IMR-90 (cell line): ENCODE measurements around the gene KIRREL1. TPM values are rescaled to one million over a fixed set of nuclear protein-coding genes. Genes with fewer than 3 reads are reported as not detected.
A peak's percentile ranks its signal among the peaks of the same experiment; 100 is the strongest.

ENCODE experiments used
- ATAC-seq: fragments of 200-7000 bp; cut with Tn5 transposase; 2 replicates; pipeline ENCODE4 v1.9.1; 2020; ENCODE audit warnings: low read depth, mild to moderate bottlenecking, moderate library complexity
- BruUV-seq: library from RNA; stranded (reverse); fragments of 400-500 nt; replicated peaks from 2 replicates; lab custom pipeline; 2021; lab: Mats Ljungman, UMichigan
- CTCF ChIA-PET: fragments of 300-600 bp; formaldehyde crosslinking; extraction: SDS; loops from one replicate; lab custom pipeline; 2021; ENCODE audit warnings: antibody characterized with exemption; lab: Yijun Ruan, JAX
- POLR2A ChIA-PET: fragments of 300-600 bp; sonication (Branson Sonifier 250); formaldehyde crosslinking; loops from one replicate; lab custom pipeline; 2022; ENCODE audit warnings: antibody characterized with exemption; ENCODE audit not compliant: unreplicated experiment; lab: Charles Lee
- DNase-seq: peaks from one replicate; pipeline ENCODE4 v3.0.0; 2013
- H2AFZ ChIP-seq: replicated peaks from 2 replicates; pipeline ENCODE3; 2013; ENCODE audit warnings: low read length, mild to moderate bottlenecking; ENCODE audit not compliant: poor library complexity
- H2AK5ac ChIP-seq: 2 replicates; pipeline ENCODE4 v1.6.1; 2013; ENCODE audit warnings: low read depth, low read length, inconsistent platforms
- H2AK9ac ChIP-seq: replicated peaks from 2 replicates; pipeline ENCODE3; 2013; ENCODE audit warnings: mild to moderate bottlenecking, low read depth, low read length, moderate library complexity; ENCODE audit not compliant: poor library complexity
- H2BK120ac ChIP-seq: 2 replicates; pipeline ENCODE4 v1.6.1; 2013; ENCODE audit warnings: low read depth, low read length, inconsistent platforms
- H2BK15ac ChIP-seq: 3 replicates; pipeline ENCODE4 v1.6.1; 2013; ENCODE audit warnings: low read depth, low read length, inconsistent platforms
- H2BK20ac ChIP-seq: 2 replicates; pipeline ENCODE4 v1.6.1; 2013; ENCODE audit warnings: low read depth, mild to moderate bottlenecking, inconsistent platforms, low read length, moderate library complexity
- H2BK5ac ChIP-seq: 2 replicates; pipeline ENCODE4 v1.6.1; 2013; ENCODE audit warnings: mild to moderate bottlenecking, low read depth, low read length, inconsistent platforms; ENCODE audit not compliant: poor library complexity, severe bottlenecking
- H3K14ac ChIP-seq: replicated peaks from 2 replicates; pipeline ENCODE4 v1.6.1; 2013; ENCODE audit warnings: low read depth, low read length, inconsistent platforms
- H3K18ac ChIP-seq: 2 replicates; pipeline ENCODE4 v1.6.1; 2013; ENCODE audit warnings: low read depth, low read length, control low read depth
- H3K23ac ChIP-seq: 2 replicates; pipeline ENCODE4 v1.6.1; 2013; ENCODE audit warnings: low read depth, low read length, inconsistent platforms
- H3K27ac ChIP-seq: 2 replicates; pipeline ENCODE4 v1.5.1; 2013; ENCODE audit warnings: mild to moderate bottlenecking, control low read depth, low read length; ENCODE audit not compliant: insufficient read depth
- H3K27me3 ChIP-seq: 2 replicates; pipeline ENCODE4 v1.6.1; 2013; ENCODE audit warnings: low read length; ENCODE audit not compliant: control insufficient read depth, insufficient read depth
- H3K36me3 ChIP-seq: 2 replicates; pipeline ENCODE4 v1.6.1; 2013; ENCODE audit warnings: low read length, mixed read lengths; ENCODE audit not compliant: control insufficient read depth, insufficient read depth
- H3K4ac ChIP-seq: 2 replicates; pipeline ENCODE4 v1.6.1; 2013; ENCODE audit warnings: low read depth, low read length, inconsistent platforms
- H3K4me1 ChIP-seq: 2 replicates; pipeline ENCODE4 v1.6.1; 2013; ENCODE audit warnings: low read length, mixed read lengths; ENCODE audit not compliant: control insufficient read depth, insufficient read depth
- H3K4me2 ChIP-seq: 2 replicates; pipeline ENCODE4 v1.6.1; 2013; ENCODE audit warnings: low read depth, mild to moderate bottlenecking, control low read depth, low read length, moderate library complexity
- H3K4me3 ChIP-seq: 2 replicates; pipeline ENCODE4 v1.5.1; 2013; ENCODE audit warnings: low read depth, mild to moderate bottlenecking, control low read depth, low read length, moderate library complexity; ENCODE audit not compliant: insufficient read depth
- H3K56ac ChIP-seq: 2 replicates; pipeline ENCODE4 v1.6.1; 2013; ENCODE audit warnings: low read length, inconsistent platforms; ENCODE audit not compliant: insufficient read depth; ENCODE audit errors: extremely low read depth
- H3K79me1 ChIP-seq, 2 experiments: 2 replicates each; pipeline ENCODE4 v1.6.1; 2013; ENCODE audit warnings: low read length in 2 of 2, inconsistent platforms in 1 of 2, low read depth in 1 of 2
- H3K9ac ChIP-seq: 2 replicates; pipeline ENCODE4 v1.6.1; 2013; ENCODE audit warnings: low read depth, low read length, control low read depth
- H3K9me1 ChIP-seq: 2 replicates; pipeline ENCODE4 v1.6.1; 2013; ENCODE audit warnings: low read length, inconsistent platforms; ENCODE audit not compliant: insufficient read depth
- H3K9me3 ChIP-seq: 2 replicates; pipeline ENCODE4 v1.6.1; 2013; ENCODE audit warnings: low read length; ENCODE audit not compliant: control insufficient read depth, insufficient read depth
- H4K20me1 ChIP-seq: 2 replicates; pipeline ENCODE4 v1.6.1; 2013; ENCODE audit warnings: low read length, inconsistent platforms; ENCODE audit not compliant: insufficient read depth
- H4K5ac ChIP-seq: 2 replicates; pipeline ENCODE4 v1.6.1; 2013; ENCODE audit warnings: mild to moderate bottlenecking, low read depth, low read length, control low read depth
- H4K8ac ChIP-seq, 2 experiments: 2 replicates each; pipeline ENCODE4 v1.6.1; 2013; ENCODE audit warnings: low read depth in 2 of 2, low read length in 2 of 2, control low read depth in 1 of 2, inconsistent platforms in 1 of 2
- H4K91ac ChIP-seq: 2 replicates; pipeline ENCODE4 v1.6.1; 2013; ENCODE audit warnings: low read depth, low read length, inconsistent platforms; ENCODE audit not compliant: insufficient read depth
- BHLHE40 ChIP-seq: fragments of 150-350 bp; IDR thresholded peaks from 2 replicates; pipeline ENCODE4 v1.6.1; 2016; ENCODE audit warnings: mild to moderate bottlenecking, low read depth, low read length
- CEBPB ChIP-seq: IDR thresholded peaks from 2 replicates; pipeline ENCODE4 v1.6.1; 2012; ENCODE audit warnings: low read depth, low read length, improper control_type of control experiment
- CHD1 ChIP-seq: IDR thresholded peaks from 2 replicates; pipeline ENCODE4 v1.6.1; 2012; ENCODE audit warnings: low read depth, low read length, improper control_type of control experiment
- FOS ChIP-seq: fragments of 150-350 bp; IDR thresholded peaks from 2 replicates; pipeline ENCODE4 v1.6.1; 2016; ENCODE audit warnings: low read depth, low read length
- MAFK ChIP-seq: IDR thresholded peaks from 2 replicates; pipeline ENCODE4 v1.6.1; 2012; ENCODE audit warnings: low read depth, low read length, improper control_type of control experiment
- MAZ ChIP-seq: IDR thresholded peaks from 2 replicates; pipeline ENCODE4 v1.6.1; 2012; ENCODE audit warnings: low read depth, mild to moderate bottlenecking, low read length, improper control_type of control experiment, moderate library complexity, borderline replicate concordance
- MXI1 ChIP-seq: IDR thresholded peaks from 2 replicates; pipeline ENCODE4 v1.6.1; 2012; ENCODE audit warnings: low read depth, mild to moderate bottlenecking, low read length, moderate library complexity, borderline replicate concordance
- NFE2L2 ChIP-seq: fragments of 150-350 bp; IDR thresholded peaks from 2 replicates; pipeline ENCODE4 v1.6.1; 2016; ENCODE audit warnings: low read depth, mild to moderate bottlenecking, low read length
- POLR2A ChIP-seq: IDR thresholded peaks from 2 replicates; pipeline ENCODE4 v1.6.1; 2012; ENCODE audit warnings: mild to moderate bottlenecking, low read depth, low read length
- RAD21 ChIP-seq: IDR thresholded peaks from 2 replicates; pipeline ENCODE4 v1.6.1; 2012; ENCODE audit warnings: low read length, improper control_type of control experiment
- RCOR1 ChIP-seq: IDR thresholded peaks from 2 replicates; pipeline ENCODE4 v1.6.1; 2012; ENCODE audit warnings: mild to moderate bottlenecking, low read length, improper control_type of control experiment; ENCODE audit not compliant: insufficient replicate concordance
- SMC3 ChIP-seq: fragments of 150-350 bp; IDR thresholded peaks from 2 replicates; pipeline ENCODE4 v1.6.1; 2016; ENCODE audit warnings: low read depth, mild to moderate bottlenecking, antibody characterized with exemption, low read length, moderate library complexity
- WGBS, 2 experiments: methylation state at CpG; one replicate each; pipeline versions ENCODE4 v1.1.5 to v1.1.7; 2013; ENCODE audit warnings: missing lambda C conversion rate in 2 of 2; ENCODE audit not compliant: insufficient read length in 1 of 2; ENCODE audit errors: extremely low coverage in 2 of 2; 5-methylcytosine and 5-hydroxymethylcytosine counted together
- dilution Hi-C: fragments of 300-500 bp; cut with HindIII; formaldehyde crosslinking; loops from one replicate; pipeline ENCODE4 v1.14.3; 2018; ENCODE audit warnings: low sequenced_read_pairs; ENCODE audit not compliant: unreplicated experiment
- in situ Hi-C: fragments of 300-500 bp; cut with MboI; formaldehyde crosslinking; loops from 3 replicates; pipeline ENCODE4 v1.14.3; 2019; ENCODE audit warnings: low sequenced_read_pairs, inconsistent platforms, mixed read lengths
- intact Hi-C: fragments of 100-400 bp; cut with micrococcal nuclease; formaldehyde crosslinking; loops from 2 replicates; pipeline ENCODE4 v1.10.0; 2022
- polyA plus RNA-seq, 3 experiments: library from polyadenylated mRNA; depleted of rRNA; stranded (reverse); fragments of >200 nt; gene quantifications; 2 replicates each; pipeline ENCODE4 v1.2.3, GENCODE V29; 2012; ENCODE audit warnings: low replicate concordance in 1 of 3
- total RNA-seq: library from RNA; depleted of rRNA; stranded (reverse); fragments of >200 nt; gene quantifications from 2 replicates; pipeline ENCODE4 v1.2.3, GENCODE V29; 2012
- TF ChIP-seq, protein P1 (sequence below): fragments of 150-350 bp; IDR thresholded peaks from 2 replicates; pipeline ENCODE4 v1.6.1; 2016; ENCODE audit warnings: low read depth, mild to moderate bottlenecking, low read length, moderate library complexity, borderline replicate concordance
- TF ChIP-seq, protein P2 (sequence below): conservative IDR thresholded peaks from 2 replicates; pipeline ENCODE4 v1.5.1; 2012; ENCODE audit warnings: mild to moderate bottlenecking, low read depth, low read length, improper control_type of control experiment

KIRREL1 gene
- total and polyA plus RNA-seq, 2 of the 4 experiments (the other 2 are of a cell fraction): 58.1 to 64.7 TPM

DNA sequence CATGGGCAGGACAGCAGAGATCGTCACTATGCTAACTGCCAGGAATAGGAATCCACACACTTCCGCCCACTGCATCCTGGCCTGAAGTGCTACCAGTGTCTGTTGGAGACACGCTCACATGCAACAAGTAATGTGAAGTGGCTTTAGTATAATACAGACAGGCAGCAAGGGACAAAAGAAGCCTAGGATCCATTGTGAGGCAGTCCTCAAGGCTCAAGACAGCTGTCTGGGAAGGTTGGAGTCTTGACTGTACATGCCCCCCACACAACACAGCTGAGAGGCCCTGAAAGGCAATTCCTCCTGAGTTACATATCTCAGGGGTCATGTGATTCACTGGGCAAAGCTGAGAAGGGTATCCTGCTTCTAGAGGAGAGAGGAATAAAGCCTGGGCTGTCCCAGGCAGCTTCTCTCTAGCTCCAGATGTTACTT lies 147.3 kb downstream of the KIRREL1 start:
- no CpG with 5 or more reads among the region's 3 CpGs for WGBS, 2 experiments
- no peak overlapping the region for H3K4me2 ChIP-seq
- no peak overlapping the region for H3K9ac ChIP-seq
- no peak overlapping the region for H2BK5ac ChIP-seq
- ATAC-seq (peak; percentile 62), DNase-seq (peak; percentile 30)
- no peak overlapping the region for H4K91ac ChIP-seq
- H2AK5ac ChIP-seq: no peak overlapping the region
- POLR2A ChIA-PET: no interaction called here
- H3K18ac ChIP-seq: no peak overlapping the region
- no peak overlapping the region for H3K27ac ChIP-seq
- no peak overlapping the region for H3K4ac ChIP-seq
- no peak overlapping the region for H2AK9ac ChIP-seq
- intact Hi-C loops: no loop called here
- no peaks in the 10 kb centered on the region for H3K9me1 ChIP-seq
- no peak overlapping the region for H4K8ac ChIP-seq
- H3K4me3 ChIP-seq: no peak overlapping the region
- H3K4me1 ChIP-seq: no peaks in the 10 kb centered on the region; the same call in 1 of the 2 replicates
- no peaks in the 10 kb centered on the region for H3K36me3 ChIP-seq
- H3K56ac ChIP-seq: no peak overlapping the region
- no peaks in the 10 kb centered on the region for H3K9me3 ChIP-seq
- no peak overlapping the region for H2BK120ac ChIP-seq
- CTCF ChIA-PET: no interaction called here
- in situ Hi-C loops: loop anchor here (25.0 kb wide), 1 partner anchor 778 kb away; no protein-coding TSS in a partner anchor
- no peaks in the 10 kb centered on the region for H3K79me1 ChIP-seq
- peaks cover 2% of the 10 kb centered on the region for H3K27me3 ChIP-seq
- H2BK20ac ChIP-seq: no peak overlapping the region
- no peaks in the 10 kb centered on the region for H4K20me1 ChIP-seq
- BruUV-seq: no TSS peak
- TF ChIP-seq RCOR1 (no peak), CEBPB (no peak), POLR2A (no peak), MAFK (no peak), SMC3 (no peak), RAD21 (no peak), BHLHE40 (no peak), NFE2L2 (no peak), MAZ (no peak), CHD1 (no peak), FOS (no peak), MXI1 (no peak)
- TF ChIP-seq, protein P1, sequence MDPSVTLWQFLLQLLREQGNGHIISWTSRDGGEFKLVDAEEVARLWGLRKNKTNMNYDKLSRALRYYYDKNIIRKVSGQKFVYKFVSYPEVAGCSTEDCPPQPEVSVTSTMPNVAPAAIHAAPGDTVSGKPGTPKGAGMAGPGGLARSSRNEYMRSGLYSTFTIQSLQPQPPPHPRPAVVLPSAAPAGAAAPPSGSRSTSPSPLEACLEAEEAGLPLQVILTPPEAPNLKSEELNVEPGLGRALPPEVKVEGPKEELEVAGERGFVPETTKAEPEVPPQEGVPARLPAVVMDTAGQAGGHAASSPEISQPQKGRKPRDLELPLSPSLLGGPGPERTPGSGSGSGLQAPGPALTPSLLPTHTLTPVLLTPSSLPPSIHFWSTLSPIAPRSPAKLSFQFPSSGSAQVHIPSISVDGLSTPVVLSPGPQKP: no peak
- TF ChIP-seq, protein P2, sequence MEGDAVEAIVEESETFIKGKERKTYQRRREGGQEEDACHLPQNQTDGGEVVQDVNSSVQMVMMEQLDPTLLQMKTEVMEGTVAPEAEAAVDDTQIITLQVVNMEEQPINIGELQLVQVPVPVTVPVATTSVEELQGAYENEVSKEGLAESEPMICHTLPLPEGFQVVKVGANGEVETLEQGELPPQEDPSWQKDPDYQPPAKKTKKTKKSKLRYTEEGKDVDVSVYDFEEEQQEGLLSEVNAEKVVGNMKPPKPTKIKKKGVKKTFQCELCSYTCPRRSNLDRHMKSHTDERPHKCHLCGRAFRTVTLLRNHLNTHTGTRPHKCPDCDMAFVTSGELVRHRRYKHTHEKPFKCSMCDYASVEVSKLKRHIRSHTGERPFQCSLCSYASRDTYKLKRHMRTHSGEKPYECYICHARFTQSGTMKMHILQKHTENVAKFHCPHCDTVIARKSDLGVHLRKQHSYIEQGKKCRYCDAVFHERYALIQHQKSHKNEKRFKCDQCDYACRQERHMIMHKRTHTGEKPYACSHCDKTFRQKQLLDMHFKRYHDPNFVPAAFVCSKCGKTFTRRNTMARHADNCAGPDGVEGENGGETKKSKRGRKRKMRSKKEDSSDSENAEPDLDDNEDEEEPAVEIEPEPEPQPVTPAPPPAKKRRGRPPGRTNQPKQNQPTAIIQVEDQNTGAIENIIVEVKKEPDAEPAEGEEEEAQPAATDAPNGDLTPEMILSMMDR: no peak
- H3K23ac ChIP-seq: no peak overlapping the region
- no peak overlapping the region for H3K14ac ChIP-seq
- no peak overlapping the region for H4K5ac ChIP-seq
- dilution Hi-C loops: loop anchor here (25.0 kb wide), 1 partner anchor 178 kb away; no protein-coding TSS in a partner anchor
- no peak overlapping the region for H2BK15ac ChIP-seq
- H2AFZ ChIP-seq: no peak overlapping the region
